ENCODE measurements around the gene KIF22.
A peak's percentile ranks its signal among the peaks of the same experiment; 100 is the strongest.

Gene KIF22

DNA sequence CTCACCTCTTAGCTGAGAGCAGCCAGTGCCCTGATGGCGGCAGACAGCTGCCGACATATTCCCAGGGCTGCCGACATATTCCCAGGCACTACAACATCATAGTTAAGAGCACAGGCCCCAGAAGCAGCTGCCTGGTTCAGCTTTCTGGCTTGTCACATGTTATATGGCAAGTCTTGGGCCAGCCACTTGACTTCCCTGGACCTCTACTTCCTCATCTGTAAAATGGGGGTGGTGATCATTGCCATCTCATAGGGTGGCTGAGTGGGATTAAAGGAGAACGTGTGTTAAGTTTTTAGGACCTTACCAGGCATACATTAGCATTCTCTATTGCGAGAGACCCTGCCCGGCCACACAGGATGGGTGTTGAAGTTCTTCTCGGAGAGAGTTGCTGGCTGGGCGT is 53.4 kb downstream of the KIF22 start:
- DNase-seq, result no peak

DNA sequence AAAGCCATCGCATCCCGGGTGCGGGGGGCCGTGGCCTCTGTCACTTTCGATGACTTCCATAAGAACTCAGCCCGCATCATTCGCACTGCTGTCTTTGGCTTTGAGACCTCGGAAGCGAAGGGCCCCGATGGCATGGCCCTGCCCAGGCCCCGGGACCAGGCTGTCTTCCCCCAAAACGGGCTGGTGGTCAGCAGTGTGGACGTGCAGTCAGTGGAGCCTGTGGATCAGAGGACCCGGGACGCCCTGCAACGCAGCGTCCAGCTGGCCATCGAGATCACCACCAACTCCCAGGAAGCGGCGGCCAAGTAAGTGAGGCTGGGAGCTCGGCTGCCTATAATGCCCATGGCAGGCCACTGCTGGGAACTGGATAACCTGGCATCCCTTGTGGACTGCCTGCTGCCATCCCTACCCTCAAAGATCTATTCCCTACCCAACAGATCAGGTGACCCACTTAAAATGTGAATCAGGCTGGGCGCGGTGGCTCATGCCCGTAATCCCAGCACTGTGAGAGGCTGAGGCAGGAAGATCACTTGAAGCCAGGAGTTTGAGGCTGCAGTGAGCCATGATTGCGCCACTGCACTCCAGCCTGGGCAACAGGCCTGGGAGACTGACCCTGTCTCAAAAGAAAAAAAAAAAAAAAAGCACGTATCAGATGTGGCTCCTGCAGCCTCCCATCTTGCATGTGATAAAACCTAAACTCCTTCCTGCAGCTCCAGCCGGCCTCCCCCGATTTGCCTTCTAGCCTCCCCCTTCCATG is 54.2 kb downstream of the KIF22 start:
- no peak for DNase-seq

DNA sequence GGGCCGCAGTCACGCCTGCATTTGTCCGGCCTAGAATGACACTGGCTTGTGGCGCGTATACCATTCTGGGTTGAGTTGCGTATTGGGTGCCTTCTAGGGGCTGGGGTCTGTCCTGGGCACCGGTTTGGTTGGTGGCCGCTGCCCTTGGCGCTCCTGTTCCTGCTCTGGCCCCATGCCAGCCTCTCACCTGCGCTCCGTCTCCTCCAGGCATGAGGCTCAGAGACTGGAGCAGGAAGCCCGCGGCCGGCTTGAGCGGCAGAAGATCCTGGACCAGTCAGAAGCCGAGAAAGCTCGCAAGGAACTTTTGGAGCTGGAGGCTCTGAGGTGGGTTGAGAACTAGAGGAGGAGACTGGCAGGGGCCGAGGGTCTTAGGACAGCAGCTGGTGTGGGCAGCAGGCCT is 55.1 kb downstream of the KIF22 start:
- no peak for DNase-seq

DNA sequence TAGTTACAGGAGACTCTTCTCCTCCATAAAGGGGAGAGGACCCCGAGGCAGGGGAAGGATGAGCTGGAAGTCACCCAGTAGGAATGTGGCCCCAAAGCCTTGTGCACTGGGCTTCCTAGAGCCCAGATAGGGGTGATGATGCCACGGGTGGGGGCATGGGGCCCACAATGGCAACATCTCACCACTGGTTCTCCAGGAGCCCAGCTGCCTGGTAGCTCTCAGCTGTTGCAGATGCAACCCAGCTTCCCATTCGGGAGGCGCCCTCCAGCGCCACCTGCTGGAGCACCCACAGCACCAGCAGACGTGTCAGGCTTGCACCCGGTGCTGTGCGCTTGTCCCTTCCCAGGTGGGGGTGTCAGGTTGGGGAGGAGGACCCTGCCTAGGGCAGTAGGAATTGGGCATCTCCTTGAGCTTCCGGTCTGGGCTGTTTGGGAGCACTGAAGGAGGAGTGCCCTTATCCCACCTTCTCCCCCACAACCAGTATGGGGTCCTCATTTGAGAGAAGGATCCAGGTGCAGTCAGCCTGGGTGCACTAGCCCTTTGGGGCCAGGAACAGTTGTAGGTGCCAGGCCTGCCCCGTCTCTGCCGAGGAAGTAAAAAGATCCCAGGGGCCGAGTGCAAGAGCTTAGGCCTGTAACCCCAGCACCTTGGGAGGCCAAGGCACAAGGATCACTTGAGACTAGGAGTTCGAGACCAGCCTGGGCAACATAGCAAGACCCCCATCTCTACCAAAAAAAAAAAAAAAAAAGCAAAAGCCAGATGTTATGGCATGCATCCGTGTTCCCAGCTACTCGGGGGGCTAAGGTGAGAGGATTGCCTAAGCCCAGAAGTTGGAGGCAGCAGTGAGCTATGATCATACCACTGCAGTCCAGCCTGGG is 58.1 kb downstream of the KIF22 start:
- peak; percentile 88 for DNase-seq

DNA sequence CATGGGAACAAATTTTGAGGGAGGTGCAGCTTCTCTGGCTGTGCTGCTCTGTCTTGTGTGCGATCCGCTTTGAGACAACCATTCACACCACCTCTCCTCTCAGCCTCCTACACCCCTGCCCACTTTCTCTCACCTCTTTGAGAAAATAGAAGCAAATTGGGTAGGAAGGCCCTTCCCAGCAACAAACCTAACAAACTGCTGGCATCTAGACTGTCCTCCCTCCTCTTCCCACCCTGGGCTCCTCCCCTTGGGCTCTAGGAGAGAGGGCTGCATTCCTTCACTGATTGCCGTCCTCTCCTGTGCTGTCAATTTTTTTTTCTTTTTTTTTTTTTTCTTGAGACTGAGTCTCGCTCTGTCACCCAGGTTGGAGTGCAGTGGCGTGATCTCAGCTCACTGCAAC is 59.0 kb downstream of the KIF22 start:
- DNase-seq, result no peak

DNA sequence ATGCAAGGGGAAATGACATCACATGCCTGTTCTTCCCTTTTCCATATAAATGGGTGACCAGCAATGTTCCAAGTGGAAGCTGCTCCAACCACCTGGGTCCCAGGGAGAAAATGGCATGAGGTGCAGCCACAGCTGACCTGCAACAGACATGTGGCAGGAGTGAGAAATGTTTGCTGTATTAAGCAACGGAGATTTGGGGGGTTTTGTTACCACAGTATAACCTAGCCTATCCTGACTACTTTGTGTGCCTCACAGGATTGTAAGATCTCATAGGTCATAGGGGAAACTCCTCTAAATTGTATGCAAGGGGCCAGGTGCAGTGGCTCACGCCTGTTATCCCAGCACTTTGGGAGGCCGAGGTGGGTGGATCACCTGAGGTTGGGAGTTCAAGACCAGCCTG is 60.4 kb downstream of the KIF22 start:
- DNase-seq, result no peak

DNA sequence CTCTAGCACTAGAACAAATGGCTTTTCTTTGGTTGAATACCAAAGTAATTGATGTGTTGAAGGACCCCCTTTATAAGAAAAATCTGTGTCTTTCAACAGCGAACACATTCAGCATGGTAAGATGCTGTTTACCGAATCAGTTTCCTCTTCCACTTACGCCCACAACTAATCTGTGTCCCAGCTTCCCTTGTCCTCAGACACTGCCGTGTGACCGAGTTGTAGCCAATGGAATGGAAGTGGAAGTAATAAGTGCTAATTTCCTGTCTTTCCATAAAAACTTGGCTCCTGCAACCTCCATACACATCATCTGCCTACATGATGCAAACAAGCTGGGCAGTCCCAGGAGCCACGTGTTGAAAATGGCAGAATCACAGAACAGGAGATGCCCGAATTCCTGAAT is 62.1 kb downstream of the KIF22 start:
- no peak for DNase-seq

DNA sequence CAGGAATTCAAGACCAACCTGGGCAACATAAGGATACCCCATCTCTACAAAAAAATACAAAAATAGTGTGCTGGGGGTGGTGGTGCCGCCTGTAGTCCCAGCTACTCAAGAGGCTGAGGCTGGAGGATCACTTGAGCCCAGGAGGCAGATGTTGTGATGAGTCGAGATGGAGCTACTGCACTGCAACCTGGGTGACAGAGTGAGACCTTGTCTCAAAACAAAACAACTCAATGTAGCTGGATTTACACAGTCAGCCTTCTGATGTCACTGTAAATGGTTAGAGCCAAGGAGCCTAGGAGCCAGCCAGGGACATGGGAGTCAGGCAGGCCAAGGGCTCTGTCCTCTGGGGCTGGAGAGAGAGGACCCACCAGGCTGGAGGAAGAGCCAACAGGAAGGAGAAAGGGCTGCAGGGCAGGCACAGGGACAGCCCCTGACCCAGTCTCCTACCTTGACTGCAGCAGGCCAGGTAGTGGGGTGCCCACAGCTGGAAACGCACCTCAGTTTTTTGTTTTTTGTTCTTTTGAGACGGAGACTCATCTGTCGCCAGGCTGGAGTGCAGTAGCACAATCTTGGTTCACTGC is 64.1 kb downstream of the KIF22 start:
- no peak for DNase-seq

Measured in RPMI8226 (cell line).